Measurements from ENCODE around the gene GRIN2A.

- TF ChIP-seq, protein P1, sequence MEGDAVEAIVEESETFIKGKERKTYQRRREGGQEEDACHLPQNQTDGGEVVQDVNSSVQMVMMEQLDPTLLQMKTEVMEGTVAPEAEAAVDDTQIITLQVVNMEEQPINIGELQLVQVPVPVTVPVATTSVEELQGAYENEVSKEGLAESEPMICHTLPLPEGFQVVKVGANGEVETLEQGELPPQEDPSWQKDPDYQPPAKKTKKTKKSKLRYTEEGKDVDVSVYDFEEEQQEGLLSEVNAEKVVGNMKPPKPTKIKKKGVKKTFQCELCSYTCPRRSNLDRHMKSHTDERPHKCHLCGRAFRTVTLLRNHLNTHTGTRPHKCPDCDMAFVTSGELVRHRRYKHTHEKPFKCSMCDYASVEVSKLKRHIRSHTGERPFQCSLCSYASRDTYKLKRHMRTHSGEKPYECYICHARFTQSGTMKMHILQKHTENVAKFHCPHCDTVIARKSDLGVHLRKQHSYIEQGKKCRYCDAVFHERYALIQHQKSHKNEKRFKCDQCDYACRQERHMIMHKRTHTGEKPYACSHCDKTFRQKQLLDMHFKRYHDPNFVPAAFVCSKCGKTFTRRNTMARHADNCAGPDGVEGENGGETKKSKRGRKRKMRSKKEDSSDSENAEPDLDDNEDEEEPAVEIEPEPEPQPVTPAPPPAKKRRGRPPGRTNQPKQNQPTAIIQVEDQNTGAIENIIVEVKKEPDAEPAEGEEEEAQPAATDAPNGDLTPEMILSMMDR (IDR thresholded peaks at IDR 0.05) = no peak
- no peak for TF ChIP-seq EZH2 (IDR thresholded peaks at IDR 0.05; ENCODE audit: borderline replicate concordance, insufficient read depth, low read depth, low read length, poor library complexity, severe bottlenecking)
Observed at GRCh38 chr16:10111156-10111761, 71.0 kb downstream of the GRIN2A start.
